Left colon (tissue), 2 donors: ENCODE results near the gene CYTH1. TPM values are rescaled to one million over a fixed set of nuclear protein-coding genes. Genes with fewer than 3 reads are reported as not detected.
A peak's percentile ranks its signal among the peaks of the same experiment; 100 is the strongest.
"Not testable (repeated sequence)": the region's sequence is repeated elsewhere in the genome, so short reads cannot be mapped to it uniquely, and the experiment has no call there.

Experiments used
- ATAC-seq: fragments of 200-7000 bp; cut with Tn5 transposase; one replicate; pipeline ENCODE4 v1.9.1; 2020; ENCODE audit warnings: mild to moderate bottlenecking, moderate library complexity
- DNase-seq, 2 donors: peaks; one replicate each; pipeline ENCODE4 v3.0.0-alpha.2; 2020
- intact Hi-C, 2 donors: fragments of 100-400 bp; cut with DNase I in 1 of 2; cut with micrococcal nuclease in 1 of 2; formaldehyde crosslinking; loops; one replicate each; pipeline versions ENCODE4 v1.11.2 to v1.14.0; 2022; cut with DNase I, micrococcal nuclease
- total RNA-seq, 2 donors: library from RNA; stranded (reverse); fragmentation: NEBNext Ultra II Directional; extraction: Animal tissue kit (Norgen Biotek cat#: 25700); gene quantifications; one replicate each; pipeline ENCODE4 v1.2.1, GENCODE V29; 2021
- donor health status: DM: no; HTN: no; CAD: no.
- donor health status: DM: yes; HTN: yes; CAD: no.

The CYTH1 gene
- total RNA-seq, 2 donors from 2014 or later = 70.6 to 79.0 TPM

GRCh38 chr17:78769196-78769773 is 12.8 kb downstream of the CYTH1 start:
- DNase-seq = no peak
- intact Hi-C loops = no loop called here
- no peak for ATAC-seq

GRCh38 chr17:78767806-78768205 is 14.3 kb downstream of the CYTH1 start:
- DNase-seq (no peak), ATAC-seq (no peak)
- intact Hi-C loops = no loop called here

- ATAC-seq (no peak), DNase-seq (no peak)
- intact Hi-C loops = no loop called here
Measured at GRCh38 chr17:78766743-78767294, 15.3 kb downstream of the CYTH1 start.

GRCh38 chr17:78766225-78766624 is 15.8 kb downstream of the CYTH1 start:
- DNase-seq (no peak), ATAC-seq (no peak)
- intact Hi-C loops = no loop called here

GRCh38 chr17:78765821-78766220 is 16.3 kb downstream of the CYTH1 start:
- intact Hi-C loops = no loop called here
- ATAC-seq (no peak), DNase-seq (no peak)

- intact Hi-C loops = no loop called here
- DNase-seq (no peak), ATAC-seq (no peak)
Measured at GRCh38 chr17:78764871-78765270, 17.2 kb downstream of the CYTH1 start.

- DNase-seq (no peak), ATAC-seq (no peak)
- intact Hi-C loops = no loop called here
Measured at GRCh38 chr17:78763561-78763960, 18.5 kb downstream of the CYTH1 start.

- intact Hi-C loops = no loop called here
- ATAC-seq (no peak), DNase-seq (no peak)
Measured at GRCh38 chr17:78761789-78762406, 20.2 kb downstream of the CYTH1 start.

- ATAC-seq = no peak
- no peak for DNase-seq
- intact Hi-C loops = no loop called here
Measured at GRCh38 chr17:78759969-78760352, 22.1 kb downstream of the CYTH1 start.

- DNase-seq (peak; percentile 53 to 75), ATAC-seq (peak; percentile 49)
- intact Hi-C loops = no loop called here
Measured at GRCh38 chr17:78759203-78759968, 22.7 kb downstream of the CYTH1 start.

GRCh38 chr17:78753316-78754250 is 28.5 kb downstream of the CYTH1 start:
- intact Hi-C loops = no loop called here
- no peak for DNase-seq
- ATAC-seq = no peak

- DNase-seq (no peak), ATAC-seq (no peak)
- intact Hi-C loops = no loop called here
Measured at GRCh38 chr17:78751447-78752161, 30.5 kb downstream of the CYTH1 start.

- ATAC-seq, intact Hi-C loops, DNase-seq: not testable (repeated sequence)
Measured at GRCh38 chr17:78751000-78751399, 31.1 kb downstream of the CYTH1 start.

GRCh38 chr17:78748730-78749317 is 33.2 kb downstream of the CYTH1 start:
- intact Hi-C loops = no loop called here
- peak; percentile 77 for ATAC-seq

GRCh38 chr17:78748048-78748729 is 33.9 kb downstream of the CYTH1 start:
- intact Hi-C loops = no loop called here
- DNase-seq (no peak), ATAC-seq (peak; percentile 25)

More at GRCh38 chr17:78748730-78749317, 33.2 kb downstream of the CYTH1 start:
- DNase-seq = peak; percentile 50 to 76

GRCh38 chr17:78747488-78747887 is 34.6 kb downstream of the CYTH1 start:
- intact Hi-C loops = no loop called here
- no peak for DNase-seq
- no peak for ATAC-seq

- intact Hi-C loops = no loop called here
- no peak for DNase-seq
- no peak for ATAC-seq
Measured at GRCh38 chr17:78746949-78747269, 35.2 kb downstream of the CYTH1 start.
